Embryonic facial prominence (tissue), 1 donor: ENCODE results near the gene ADA.

Experiments
- DNase-seq: peaks from one replicate; pipeline ENCODE4 v3.0.0-alpha.2; 2016; ENCODE audit errors: extremely low spot score

The ADA gene

GRCh38 chr20:44624152-44624551 is 27.3 kb downstream of the ADA start:
- DNase-seq = no peak

- no peak for DNase-seq
Observed at GRCh38 chr20:44622501-44623270, 28.8 kb downstream of the ADA start.

- no peak for DNase-seq
Observed at GRCh38 chr20:44621939-44622338, 29.6 kb downstream of the ADA start.

- no peak for DNase-seq
Observed at GRCh38 chr20:44621325-44621724, 30.2 kb downstream of the ADA start.

- no peak for DNase-seq
Observed at GRCh38 chr20:44620030-44620429, 31.5 kb downstream of the ADA start.

GRCh38 chr20:44619294-44619693 is 32.2 kb downstream of the ADA start:
- no peak for DNase-seq

- no peak for DNase-seq
Observed at GRCh38 chr20:44618318-44618731, 33.2 kb downstream of the ADA start.

- no peak for DNase-seq
Observed at GRCh38 chr20:44616604-44616964, 34.9 kb downstream of the ADA start.

GRCh38 chr20:44615876-44616603 is 35.5 kb downstream of the ADA start:
- no peak for DNase-seq

- DNase-seq = no peak
Observed at GRCh38 chr20:44615169-44615791, 36.2 kb downstream of the ADA start.

- no peak for DNase-seq
Observed at GRCh38 chr20:44614525-44614924, 37.0 kb downstream of the ADA start.

- no peak for DNase-seq
Observed at GRCh38 chr20:44613575-44613974, 37.9 kb downstream of the ADA start.

GRCh38 chr20:44610313-44610962 is 41.1 kb downstream of the ADA start:
- no peak for DNase-seq

GRCh38 chr20:44609516-44610312 is 41.8 kb downstream of the ADA start:
- peak; percentile 67 for DNase-seq

- DNase-seq = no peak
Observed at GRCh38 chr20:44609006-44609515, 42.4 kb downstream of the ADA start.

GRCh38 chr20:44606725-44607441 is 44.6 kb downstream of the ADA start:
- DNase-seq = no peak

GRCh38 chr20:44603327-44603726 is 48.2 kb downstream of the ADA start:
- no peak for DNase-seq

- peak; percentile 64 for DNase-seq
Observed at GRCh38 chr20:44601801-44602204, 49.7 kb downstream of the ADA start.

- no peak for DNase-seq
Observed at GRCh38 chr20:44601236-44601671, 50.2 kb downstream of the ADA start.

GRCh38 chr20:44600758-44601201 is 50.7 kb downstream of the ADA start:
- no peak for DNase-seq
